ES-I3 (cell line): ENCODE data around the gene NPIPB13.
"Not testable (repeated sequence)": the region's sequence is repeated elsewhere in the genome, so short reads cannot be mapped to it uniquely, and the experiment has no call there.

Experiments
- H3K36me3 ChIP-seq: 2 replicates; pipeline ENCODE4 v1.6.1; 2013; ENCODE audit warnings: mild to moderate bottlenecking, low read length, control low read depth, moderate library complexity; ENCODE audit not compliant: insufficient read depth
- H3K4me1 ChIP-seq: 2 replicates; pipeline ENCODE4 v1.6.1; 2013; ENCODE audit warnings: mild to moderate bottlenecking, control low read depth, low read length; ENCODE audit not compliant: insufficient read depth
- H3K9ac ChIP-seq: 2 replicates; pipeline ENCODE4 v1.6.1; 2013; ENCODE audit warnings: low read depth, mild to moderate bottlenecking, low read length, moderate library complexity
- H3K9me3 ChIP-seq: 2 replicates; pipeline ENCODE4 v1.6.1; 2013; ENCODE audit warnings: mild to moderate bottlenecking, low read length, moderate library complexity; ENCODE audit not compliant: control insufficient read depth, insufficient read depth

NPIPB13 gene

GRCh38 chr16:30248379-30248778 is at the start of gene NPIPB13:
TSS of gene NPIPB13 (minus strand) at chr16:30248479. CDS start at chr16:30245573, 2,906 bp downstream.
- H3K9ac ChIP-seq, H3K36me3 ChIP-seq, H3K4me1 ChIP-seq: not testable (repeated sequence)

GRCh38 chr16:30282357-30282756 is 34.1 kb upstream of the NPIPB13 start:
- H3K36me3 ChIP-seq, H3K9me3 ChIP-seq, H3K4me1 ChIP-seq, H3K9ac ChIP-seq: not testable (repeated sequence)

More at GRCh38 chr16:30248379-30248778, at the start of gene NPIPB13:
- not testable (repeated sequence) for H3K9me3 ChIP-seq

- H3K4me1 ChIP-seq, H3K9ac ChIP-seq, H3K9me3 ChIP-seq, H3K36me3 ChIP-seq: not testable (repeated sequence)
These were observed 30.2 kb upstream of the NPIPB13 start for GRCh38 chr16:30278523-30278922.

GRCh38 chr16:30217082-30217481 is 31.2 kb downstream of the NPIPB13 start:
- not testable (repeated sequence) for H3K9me3 ChIP-seq, H3K36me3 ChIP-seq, H3K9ac ChIP-seq, H3K4me1 ChIP-seq

GRCh38 chr16:30211414-30211813 is 36.9 kb downstream of the NPIPB13 start:
- not testable (repeated sequence) for H3K4me1 ChIP-seq, H3K36me3 ChIP-seq, H3K9me3 ChIP-seq

GRCh38 chr16:30209032-30209431 is 39.2 kb downstream of the NPIPB13 start:
- not testable (repeated sequence) for H3K9ac ChIP-seq, H3K9me3 ChIP-seq, H3K36me3 ChIP-seq, H3K4me1 ChIP-seq

More at GRCh38 chr16:30211414-30211813, 36.9 kb downstream of the NPIPB13 start:
- H3K9ac ChIP-seq, result not testable (repeated sequence)

- not testable (repeated sequence) for H3K9ac ChIP-seq, H3K36me3 ChIP-seq, H3K9me3 ChIP-seq, H3K4me1 ChIP-seq
These were observed 41.1 kb downstream of the NPIPB13 start for GRCh38 chr16:30207063-30207704.

- not testable (repeated sequence) for H3K4me1 ChIP-seq, H3K9me3 ChIP-seq, H3K36me3 ChIP-seq
- peak overlapping the region; percentile 36; the same call in 1 of the 2 replicates for H3K9ac ChIP-seq
These were observed 42.0 kb downstream of the NPIPB13 start for GRCh38 chr16:30206252-30206651.

GRCh38 chr16:30205541-30206236 is 42.6 kb downstream of the NPIPB13 start:
- H3K9me3 ChIP-seq, H3K4me1 ChIP-seq, H3K36me3 ChIP-seq: not testable (repeated sequence)
- peak overlapping the region; percentile 36; the same call in 1 of the 2 replicates for H3K9ac ChIP-seq

GRCh38 chr16:30199608-30200343 is 48.5 kb downstream of the NPIPB13 start:
- H3K9me3 ChIP-seq, H3K36me3 ChIP-seq, H3K4me1 ChIP-seq, H3K9ac ChIP-seq: not testable (repeated sequence)

- not testable (repeated sequence) for H3K4me1 ChIP-seq, H3K36me3 ChIP-seq, H3K9me3 ChIP-seq, H3K9ac ChIP-seq
These were observed 49.2 kb downstream of the NPIPB13 start, which contains the start of gene SULT1A3 for GRCh38 chr16:30199049-30199448. TSS of gene SULT1A3 (plus strand) at chr16:30199255. CDS start at chr16:30200729, 1,474 bp downstream.
